Keratinocyte (primary cell): ENCODE results near the gene A1BG.

Experiments
- CTCF ChIP-seq, 3 experiments: IDR thresholded peaks in 1 of 3; conservative IDR thresholded peaks in 1 of 3; optimal IDR thresholded peaks in 1 of 3; 2 replicates in 2 of 3; 3 replicates in 1 of 3; pipeline versions ENCODE3 to v1.5.1; 2011; ENCODE audit warnings: low read length in 3 of 3, mild to moderate bottlenecking in 3 of 3, moderate library complexity in 2 of 3, control low read depth in 1 of 3, inconsistent platforms in 1 of 3; ENCODE audit not compliant: insufficient read depth in 2 of 3; ENCODE audit errors: extremely low read depth in 1 of 3
- EZH2 ChIP-seq: IDR thresholded peaks from one replicate; pipeline ENCODE4 v1.6.1; 2012; ENCODE audit warnings: inconsistent platforms, mild to moderate bottlenecking, low read length, moderate library complexity

- no peak for TF ChIP-seq CTCF (optimal IDR thresholded peaks at IDR 0.05 in 1 of 3, IDR thresholded peaks at IDR 0.05 in 1 of 3, conservative IDR thresholded peaks at IDR 0.05 in 1 of 3; ENCODE audit: extremely low read depth in 1 of 3, insufficient read depth in 2 of 3, low read length in 3 of 3)
- no peak for TF ChIP-seq EZH2
Observed at GRCh38 chr19:58338336-58338735, 15.0 kb downstream of the A1BG start.
